ENCODE results near the gene OSBPL6. TPM values are rescaled to one million over a fixed set of nuclear protein-coding genes. Genes with fewer than 3 reads are reported as not detected.

OSBPL6 gene
- total and polyA plus RNA-seq, 4 donors = 1.3 to 3.3 (median 2.2) TPM

DNA sequence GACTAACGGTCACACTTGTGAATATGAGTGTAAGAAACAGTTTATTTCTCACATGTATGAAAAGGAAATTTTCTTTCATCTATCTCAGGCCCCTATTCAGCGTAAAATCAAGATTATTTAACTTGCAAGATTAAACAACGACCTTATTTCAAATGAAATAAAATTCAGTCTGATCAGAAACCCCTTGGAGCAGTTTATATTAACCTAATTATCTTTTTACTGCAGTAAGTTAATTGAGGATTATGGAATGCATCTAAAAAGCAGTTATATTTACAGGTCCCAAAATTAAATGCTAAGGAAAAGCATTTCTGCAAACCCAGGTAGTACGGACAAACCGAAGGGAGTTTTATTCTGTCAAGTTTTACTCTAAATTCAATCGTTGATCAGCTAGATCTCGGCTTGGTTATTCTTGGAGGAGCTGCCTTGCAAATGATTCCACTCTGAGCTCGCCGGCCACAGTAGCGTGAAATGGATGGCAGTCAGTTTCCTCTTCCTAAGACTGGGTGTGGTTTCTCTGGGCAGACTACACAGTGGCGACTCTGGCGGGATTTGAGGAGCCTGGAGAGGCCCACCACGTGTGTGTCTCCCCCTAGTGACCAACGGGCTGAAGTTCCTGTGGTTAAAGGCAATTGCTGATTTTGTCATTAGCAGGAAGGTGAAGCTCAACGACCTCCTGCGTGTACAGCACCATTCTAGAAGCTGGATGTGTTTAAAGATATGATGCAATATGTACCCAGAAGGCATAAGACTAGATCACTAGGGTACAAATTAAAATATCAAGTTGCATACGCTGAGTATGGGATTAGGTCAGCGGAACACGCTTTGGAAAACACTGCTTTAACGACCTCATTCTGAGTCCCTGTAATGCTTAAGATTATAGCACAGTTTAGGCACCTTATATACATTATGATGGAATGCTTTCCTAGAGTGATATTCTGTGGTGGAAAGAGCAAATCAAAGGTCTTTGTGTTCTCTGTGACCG lies 220.2 kb downstream of the OSBPL6 start (continued):
- TF ChIP-seq, protein P1, sequence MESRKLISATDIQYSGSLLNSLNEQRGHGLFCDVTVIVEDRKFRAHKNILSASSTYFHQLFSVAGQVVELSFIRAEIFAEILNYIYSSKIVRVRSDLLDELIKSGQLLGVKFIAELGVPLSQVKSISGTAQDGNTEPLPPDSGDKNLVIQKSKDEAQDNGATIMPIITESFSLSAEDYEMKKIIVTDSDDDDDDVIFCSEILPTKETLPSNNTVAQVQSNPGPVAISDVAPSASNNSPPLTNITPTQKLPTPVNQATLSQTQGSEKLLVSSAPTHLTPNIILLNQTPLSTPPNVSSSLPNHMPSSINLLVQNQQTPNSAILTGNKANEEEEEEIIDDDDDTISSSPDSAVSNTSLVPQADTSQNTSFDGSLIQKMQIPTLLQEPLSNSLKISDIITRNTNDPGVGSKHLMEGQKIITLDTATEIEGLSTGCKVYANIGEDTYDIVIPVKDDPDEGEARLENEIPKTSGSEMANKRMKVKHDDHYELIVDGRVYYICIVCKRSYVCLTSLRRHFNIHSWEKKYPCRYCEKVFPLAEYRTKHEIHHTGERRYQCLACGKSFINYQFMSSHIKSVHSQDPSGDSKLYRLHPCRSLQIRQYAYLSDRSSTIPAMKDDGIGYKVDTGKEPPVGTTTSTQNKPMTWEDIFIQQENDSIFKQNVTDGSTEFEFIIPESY (IDR thresholded peaks at IDR 0.05) = no peak
- TF ChIP-seq EGR1 (IDR thresholded peaks at IDR 0.05; ENCODE audit: low read depth in 2 of 2) = no peak

DNA sequence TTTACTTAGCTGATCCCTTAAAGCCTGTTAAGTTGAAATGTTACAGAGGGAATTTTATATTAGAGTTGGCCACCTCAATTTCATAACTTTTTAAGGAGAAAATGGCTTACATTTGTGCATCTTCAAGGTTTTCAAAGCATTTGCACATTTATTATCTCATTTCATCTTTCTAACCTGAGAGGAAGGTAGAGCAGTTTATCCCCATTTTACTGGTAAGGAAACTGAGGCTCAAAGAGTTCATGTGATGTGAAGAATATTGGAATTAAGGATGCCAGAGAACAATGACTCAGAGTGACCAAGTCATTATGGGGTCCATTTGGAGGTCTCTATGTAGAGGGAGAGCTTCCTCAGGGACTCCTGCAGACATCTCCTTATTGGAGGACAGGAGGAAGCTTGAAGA lies 221.7 kb downstream of the OSBPL6 start:
- Histone ChIP-seq H3K4me1 (ENCODE audit: control insufficient read depth in 4 of 4, insufficient read depth in 4 of 4, low read length in 3 of 4) (peaks cover 0 to 16% (median 9%) of the 10 kb centered on the region in 4 donors), H3K9me3 (ENCODE audit: control insufficient read depth in 4 of 4, low read length in 3 of 4) (no peaks in the 10 kb centered on the region), H3K9ac (ENCODE audit: low read depth in 1 of 2, low read length in 2 of 2) (no peak overlapping the region), H3K27me3 (ENCODE audit: control insufficient read depth in 4 of 4, insufficient read depth in 4 of 4, low read length in 3 of 4) (no peaks in the 10 kb centered on the region), H3K36me3 (ENCODE audit: control insufficient read depth in 4 of 4, insufficient read depth in 3 of 4, low read depth in 1 of 4, low read length in 3 of 4) (no peaks in the 10 kb centered on the region), H3K27ac (ENCODE audit: low read depth in 1 of 2, low read length in 2 of 2) (no peak overlapping the region), H3K4me3 (ENCODE audit: low read depth in 1 of 3, low read length in 3 of 3) (no peak overlapping the region)
- DNase-seq (ENCODE audit: low spot score) = no peak
- no peak for TF ChIP-seq HNF4A (conservative IDR thresholded peaks at IDR 0.05)
- TF ChIP-seq, protein P2, sequence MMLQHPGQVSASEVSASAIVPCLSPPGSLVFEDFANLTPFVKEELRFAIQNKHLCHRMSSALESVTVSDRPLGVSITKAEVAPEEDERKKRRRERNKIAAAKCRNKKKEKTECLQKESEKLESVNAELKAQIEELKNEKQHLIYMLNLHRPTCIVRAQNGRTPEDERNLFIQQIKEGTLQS (IDR thresholded peaks at IDR 0.05) = no peak
- TF ChIP-seq SP1 (IDR thresholded peaks at IDR 0.05) = no peak
- no peak for TF ChIP-seq RXRA (IDR thresholded peaks at IDR 0.05)
- no peak for TF ChIP-seq NR2F2 (IDR thresholded peaks at IDR 0.05)
- TF ChIP-seq FOXA2 (IDR thresholded peaks at IDR 0.05) = no peak
- TF ChIP-seq TAF1 (conservative IDR thresholded peaks at IDR 0.05) = no peak
- TF ChIP-seq, protein P1 (IDR thresholded peaks at IDR 0.05) = no peak

DNA sequence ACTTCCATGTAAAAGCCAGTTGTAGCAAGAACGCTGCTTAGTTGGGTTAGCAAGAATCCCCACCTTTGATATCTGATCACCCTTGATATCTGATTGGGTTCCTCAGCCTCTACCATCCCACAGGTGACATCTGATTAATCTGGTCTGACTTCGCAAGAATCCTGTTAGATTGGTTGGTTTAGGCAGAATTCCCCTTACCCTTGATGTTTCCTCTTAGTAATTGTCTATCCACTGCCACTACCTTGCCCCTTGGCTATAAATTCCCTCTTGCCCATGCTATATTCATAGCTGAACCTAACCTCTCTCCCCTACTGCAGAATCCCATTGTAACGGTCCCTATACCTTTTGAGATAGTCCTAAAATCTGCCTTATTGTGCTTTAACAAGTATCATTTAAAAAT lies 223.6 kb downstream of the OSBPL6 start:
- no peaks in the 10 kb centered on the region for H3K27me3 ChIP-seq (ENCODE audit: control insufficient read depth in 4 of 4, insufficient read depth in 4 of 4, low read length in 3 of 4)
- no peak for DNase-seq (ENCODE audit: low spot score)
- 94% methylated on average over 3 of the region's 3 CpGs for WGBS
- no peaks in the 10 kb centered on the region for H3K9me3 ChIP-seq (ENCODE audit: control insufficient read depth in 4 of 4, low read length in 3 of 4)
- H3K27ac ChIP-seq (ENCODE audit: low read depth in 1 of 2, low read length in 2 of 2) = no peak overlapping the region
- H3K4me3 ChIP-seq (ENCODE audit: low read depth in 1 of 3, low read length in 3 of 3) = no peak overlapping the region
- H3K4me1 ChIP-seq (ENCODE audit: control insufficient read depth in 4 of 4, insufficient read depth in 4 of 4, low read length in 3 of 4) = peaks cover 0 to 16% (median 9%) of the 10 kb centered on the region in 4 donors
- no peak overlapping the region for H3K9ac ChIP-seq (ENCODE audit: low read depth in 1 of 2, low read length in 2 of 2)
- TF ChIP-seq, protein P1 (IDR thresholded peaks at IDR 0.05) = no peak
- no peak for TF ChIP-seq EGR1 (IDR thresholded peaks at IDR 0.05; ENCODE audit: low read depth in 2 of 2)
- TF ChIP-seq, protein P3, sequence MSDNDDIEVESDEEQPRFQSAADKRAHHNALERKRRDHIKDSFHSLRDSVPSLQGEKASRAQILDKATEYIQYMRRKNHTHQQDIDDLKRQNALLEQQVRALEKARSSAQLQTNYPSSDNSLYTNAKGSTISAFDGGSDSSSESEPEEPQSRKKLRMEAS (IDR thresholded peaks at IDR 0.05) = no peak
- no peak for TF ChIP-seq GABPA (IDR thresholded peaks at IDR 0.05 in 1 of 2, conservative IDR thresholded peaks at IDR 0.05 in 1 of 2)
- H3K36me3 ChIP-seq (ENCODE audit: control insufficient read depth in 4 of 4, insufficient read depth in 3 of 4, low read depth in 1 of 4, low read length in 3 of 4) = no peaks in the 10 kb centered on the region

Measured in liver (tissue), 9 donors.